LNCaP clone FGC (cell line): ENCODE data around the gene EXT2.

Experiments
- DNase-seq: peaks from one replicate; pipeline ENCODE4 v3.0.0-alpha.2; 2011; ENCODE audit warnings: low read depth
- H3K4me3 ChIP-seq: 2 replicates; pipeline ENCODE4 v1.5.1; 2011; ENCODE audit warnings: mild to moderate bottlenecking, low read depth, low read length, control low read depth
- TF ChIP-seq, protein P1 (sequence below): IDR thresholded peaks from 2 replicates; pipeline ENCODE4 v1.5.1; 2012; ENCODE audit warnings: mild to moderate bottlenecking; ENCODE audit not compliant: control insufficient read depth, insufficient read depth; ENCODE audit errors: extremely low read depth

Gene EXT2

DNA sequence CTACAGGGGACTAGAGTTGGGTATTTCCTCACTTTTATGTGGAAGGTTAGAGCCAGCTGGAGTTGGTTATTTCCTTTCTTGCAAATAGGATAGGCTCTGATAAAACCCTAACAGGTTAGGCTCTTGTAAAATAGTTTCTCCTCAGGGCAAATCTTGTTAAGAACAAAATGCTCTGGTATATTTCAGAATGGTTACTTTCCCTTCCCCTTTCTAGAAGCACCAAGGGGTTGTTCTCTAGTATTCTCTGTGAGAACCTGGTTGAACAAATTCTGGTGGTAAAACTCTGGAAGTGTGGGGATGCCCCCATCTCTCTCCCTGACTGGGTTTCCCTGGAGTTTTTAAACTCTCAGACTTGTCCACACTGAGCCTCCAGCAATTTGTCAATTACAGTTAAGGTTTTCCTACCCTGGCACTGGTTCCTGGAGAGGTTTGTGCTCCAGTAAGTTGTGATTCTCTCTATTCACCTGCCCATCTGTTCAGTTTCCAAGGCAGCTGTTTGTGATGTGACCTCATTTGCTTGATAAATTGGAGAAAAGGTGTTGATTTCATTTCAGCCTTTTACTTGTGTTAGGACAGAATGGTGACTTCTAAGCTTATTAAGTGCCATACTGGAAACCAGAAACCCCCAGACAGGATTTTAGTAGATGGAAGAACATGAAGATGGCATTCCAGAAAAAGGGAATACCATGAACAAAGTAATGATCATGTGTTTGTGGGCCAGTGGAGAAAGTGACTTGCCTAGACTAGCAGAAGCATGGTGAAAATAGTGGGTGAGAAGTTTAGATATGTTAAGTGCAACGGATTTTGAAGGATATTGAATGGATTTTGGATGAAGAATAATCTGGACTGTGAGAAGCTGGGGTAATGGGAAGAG, 64.6 kb downstream of the EXT2 start:
- no peak for DNase-seq
- TF ChIP-seq, protein P1, sequence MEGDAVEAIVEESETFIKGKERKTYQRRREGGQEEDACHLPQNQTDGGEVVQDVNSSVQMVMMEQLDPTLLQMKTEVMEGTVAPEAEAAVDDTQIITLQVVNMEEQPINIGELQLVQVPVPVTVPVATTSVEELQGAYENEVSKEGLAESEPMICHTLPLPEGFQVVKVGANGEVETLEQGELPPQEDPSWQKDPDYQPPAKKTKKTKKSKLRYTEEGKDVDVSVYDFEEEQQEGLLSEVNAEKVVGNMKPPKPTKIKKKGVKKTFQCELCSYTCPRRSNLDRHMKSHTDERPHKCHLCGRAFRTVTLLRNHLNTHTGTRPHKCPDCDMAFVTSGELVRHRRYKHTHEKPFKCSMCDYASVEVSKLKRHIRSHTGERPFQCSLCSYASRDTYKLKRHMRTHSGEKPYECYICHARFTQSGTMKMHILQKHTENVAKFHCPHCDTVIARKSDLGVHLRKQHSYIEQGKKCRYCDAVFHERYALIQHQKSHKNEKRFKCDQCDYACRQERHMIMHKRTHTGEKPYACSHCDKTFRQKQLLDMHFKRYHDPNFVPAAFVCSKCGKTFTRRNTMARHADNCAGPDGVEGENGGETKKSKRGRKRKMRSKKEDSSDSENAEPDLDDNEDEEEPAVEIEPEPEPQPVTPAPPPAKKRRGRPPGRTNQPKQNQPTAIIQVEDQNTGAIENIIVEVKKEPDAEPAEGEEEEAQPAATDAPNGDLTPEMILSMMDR = no peak
- H3K4me3 ChIP-seq = no peak overlapping the region

DNA sequence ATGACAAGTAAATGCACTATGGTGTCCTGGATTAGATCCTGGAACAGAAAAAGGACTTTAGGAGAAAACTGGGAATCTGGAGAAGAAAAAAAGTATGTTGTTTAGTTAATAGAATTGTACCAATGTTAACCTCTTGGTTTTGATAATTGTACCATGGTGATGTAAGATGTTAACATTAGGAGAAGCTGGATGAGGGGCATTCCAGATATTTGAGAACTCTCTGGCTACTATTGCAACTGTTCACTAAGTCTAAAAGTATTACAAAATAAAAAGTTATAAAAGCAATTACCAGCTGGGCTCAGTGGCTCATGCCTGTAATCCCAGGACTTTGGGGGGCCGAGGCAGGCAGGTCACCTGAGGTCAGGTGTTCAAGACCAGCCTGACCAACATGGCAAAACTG, 66.5 kb downstream of the EXT2 start:
- no peak overlapping the region for H3K4me3 ChIP-seq
- TF ChIP-seq, protein P1 = no peak
- no peak for DNase-seq

DNA sequence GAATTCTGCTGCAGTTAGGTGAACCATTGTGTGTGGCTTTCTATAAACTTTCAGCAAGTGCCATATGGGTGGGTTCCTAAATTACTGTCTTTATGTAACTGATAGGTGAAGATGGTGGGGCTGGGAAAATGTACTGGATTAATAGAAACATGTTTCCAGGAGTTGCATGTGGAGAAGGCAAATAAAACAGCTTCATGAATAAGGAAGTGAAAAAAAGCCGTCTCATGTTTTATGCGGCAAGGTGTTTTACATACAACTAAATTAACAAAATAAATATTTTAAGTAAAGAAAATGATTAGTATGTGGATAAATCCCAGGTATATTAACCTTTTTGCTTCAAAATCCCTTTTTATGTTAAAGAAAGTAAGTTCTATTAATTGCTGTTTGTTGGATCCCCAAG, 67.2 kb downstream of the EXT2 start:
- TF ChIP-seq, protein P1 = no peak
- DNase-seq = no peak
- no peak overlapping the region for H3K4me3 ChIP-seq

DNA sequence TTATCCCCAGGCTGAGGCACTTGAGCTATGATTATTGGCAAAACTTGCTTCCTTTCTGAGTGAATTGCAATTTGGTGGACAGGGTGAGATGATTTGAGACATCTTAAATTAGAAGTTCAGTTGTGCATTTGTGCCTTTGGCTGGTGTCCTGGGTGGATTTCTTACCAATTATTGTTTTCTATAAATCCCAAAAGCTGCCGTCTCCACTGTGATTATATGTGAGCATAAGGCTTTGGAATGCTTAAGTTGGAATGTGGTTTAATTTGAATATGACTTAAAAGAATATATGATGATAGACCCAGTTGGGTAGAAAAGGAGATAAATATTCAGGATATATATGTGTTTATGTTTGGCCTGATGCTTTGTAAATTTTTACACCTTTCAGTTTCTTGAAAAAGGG, 70.0 kb downstream of the EXT2 start:
- H3K4me3 ChIP-seq = no peak overlapping the region
- DNase-seq = no peak
- TF ChIP-seq, protein P1 = no peak

DNA sequence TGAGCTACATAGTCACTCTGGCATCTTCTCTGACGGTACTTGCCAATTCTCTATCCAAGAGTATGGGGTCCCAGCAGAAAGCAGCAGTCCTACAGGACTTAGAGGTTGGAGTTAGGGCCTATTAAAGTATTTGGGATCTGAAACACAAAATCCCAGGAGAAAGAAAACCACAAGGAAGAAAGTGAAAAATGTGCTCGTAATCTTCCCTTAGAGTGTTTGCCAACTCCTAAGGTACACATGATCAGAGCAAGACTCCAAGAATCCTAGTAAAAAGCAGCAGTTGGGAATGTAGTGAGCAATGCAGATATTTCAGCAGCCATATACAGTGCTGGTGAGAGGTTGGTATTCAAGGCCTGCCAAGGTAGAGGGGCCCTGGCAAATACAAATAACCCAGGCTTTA, 71.6 kb downstream of the EXT2 start:
- no peak for DNase-seq
- H3K4me3 ChIP-seq = no peak overlapping the region
- TF ChIP-seq, protein P1 = no peak

DNA sequence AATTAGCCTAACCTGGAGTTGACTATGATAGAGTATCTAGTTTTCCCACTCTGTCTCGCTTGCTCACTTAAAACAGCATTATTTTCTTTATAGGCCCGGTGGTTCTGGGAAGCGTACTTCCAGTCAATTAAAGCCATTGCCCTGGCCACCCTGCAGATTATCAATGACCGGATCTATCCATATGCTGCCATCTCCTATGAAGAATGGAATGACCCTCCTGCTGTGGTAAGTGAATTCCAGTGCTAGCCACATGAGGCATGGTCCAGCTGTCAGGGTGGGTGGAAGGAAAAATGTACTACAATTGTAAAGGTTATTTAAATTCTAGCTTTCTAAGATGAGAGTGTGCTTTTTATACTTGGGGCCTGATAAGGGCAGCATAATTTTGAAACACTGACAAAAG, 76.0 kb downstream of the EXT2 start:
- H3K4me3 ChIP-seq = no peak overlapping the region
- DNase-seq = no peak
- TF ChIP-seq, protein P1 = no peak

DNA sequence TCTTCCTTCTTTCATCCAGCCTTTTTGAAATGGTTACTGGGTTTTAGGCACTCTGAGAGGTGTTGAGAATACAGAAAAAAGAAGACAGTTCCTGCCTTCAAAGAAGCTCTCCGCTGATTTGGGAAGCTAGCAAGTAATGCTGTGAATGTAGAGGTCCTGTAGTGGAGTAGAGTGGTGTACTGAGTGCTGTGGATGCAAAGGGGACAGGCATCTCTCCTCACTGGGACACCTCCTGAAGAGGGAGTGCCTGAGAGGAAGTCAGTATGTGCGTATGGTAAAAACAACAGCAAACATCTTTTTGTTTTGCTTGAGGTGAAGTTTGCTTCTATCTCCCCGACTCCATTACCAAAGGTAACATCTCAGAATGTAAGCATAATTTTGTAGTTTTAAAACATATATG, 77.5 kb downstream of the EXT2 start:
- no peak overlapping the region for H3K4me3 ChIP-seq
- no peak for DNase-seq
- TF ChIP-seq, protein P1 = no peak
